ENCODE measurements around the gene EPS15.
"Not testable (repeated sequence)": the region's sequence is repeated elsewhere in the genome, so short reads cannot be mapped to it uniquely, and the experiment has no call there.

Gene EPS15

DNA sequence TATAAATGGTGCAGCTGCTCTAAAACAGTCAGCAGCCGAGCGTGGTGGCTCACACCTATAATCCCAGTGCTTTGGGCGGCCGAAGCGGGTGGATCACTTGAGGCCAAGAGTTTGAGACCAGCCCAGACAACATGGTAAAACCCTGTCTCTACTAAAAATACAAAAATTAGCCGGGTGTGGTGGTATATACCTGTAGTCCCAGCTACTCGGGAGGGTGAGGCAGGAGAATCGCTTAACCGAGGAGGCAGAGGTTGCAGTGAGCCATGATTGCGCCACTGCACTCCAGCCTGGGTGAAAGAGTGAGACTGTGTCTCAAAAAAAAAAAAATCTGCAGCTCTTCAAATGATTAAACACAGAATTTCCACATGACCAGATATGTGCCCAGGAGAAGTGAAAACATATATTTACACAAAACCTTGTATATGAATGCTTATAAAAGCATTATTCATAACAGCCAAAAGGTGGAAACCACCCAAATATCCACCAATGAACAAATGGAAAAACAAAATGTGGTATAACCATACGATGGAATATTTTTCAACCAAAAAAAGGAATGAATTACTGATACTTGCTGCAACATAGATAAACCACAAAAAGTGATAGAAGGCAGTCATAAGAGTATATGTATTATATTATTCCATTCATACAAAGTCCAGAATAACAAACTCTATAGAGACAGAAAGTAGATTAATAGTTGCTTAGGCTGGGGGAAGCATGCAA, 14.1 kb downstream of the EPS15 start:
- TF ChIP-seq CTCF (IDR thresholded peaks at IDR 0.05) = no peak
- DNase-seq (ENCODE audit: low spot score) = no peak
- no peak overlapping the region for H3K4me3 ChIP-seq
- H3K27ac ChIP-seq = peak overlapping the region in 1 of 2 donors; percentile 8

DNA sequence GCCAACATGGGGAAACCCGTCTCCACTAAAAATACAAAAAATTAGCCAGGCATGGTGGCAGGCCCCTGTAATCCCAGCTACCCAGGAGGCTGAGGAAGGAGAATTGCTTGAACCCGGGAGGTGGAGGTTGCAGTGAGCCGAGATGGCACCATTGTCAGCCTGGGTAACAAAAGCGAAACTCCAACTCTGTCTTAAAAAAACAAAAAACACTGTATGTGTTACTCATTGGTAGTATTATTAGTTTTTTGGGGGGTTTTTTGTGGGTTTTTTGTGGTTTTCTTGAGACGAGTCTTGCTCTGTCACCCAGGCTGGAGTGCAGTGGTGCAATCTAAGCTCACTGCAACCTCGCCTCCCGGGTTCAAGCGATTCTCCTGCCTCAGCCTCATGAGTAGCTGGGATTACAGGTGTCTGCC, 17.8 kb downstream of the EPS15 start:
- DNase-seq (ENCODE audit: low spot score); H3K4me3 ChIP-seq; H3K27ac ChIP-seq: not testable (repeated sequence)

GRCh38 chr1:51499694-51500093, 19.4 kb downstream of the EPS15 start:
- no peak overlapping the region for H3K4me3 ChIP-seq
- DNase-seq (ENCODE audit: low spot score) = no peak
- H3K27ac ChIP-seq = no peak overlapping the region
- TF ChIP-seq CTCF (IDR thresholded peaks at IDR 0.05) = no peak

GRCh38 chr1:51498924-51499323, 20.1 kb downstream of the EPS15 start:
- Histone ChIP-seq H3K27ac (no peak overlapping the region), H3K4me3 (no peak overlapping the region)
- no peak for DNase-seq (ENCODE audit: low spot score)
- TF ChIP-seq CTCF (IDR thresholded peaks at IDR 0.05) = no peak

DNA sequence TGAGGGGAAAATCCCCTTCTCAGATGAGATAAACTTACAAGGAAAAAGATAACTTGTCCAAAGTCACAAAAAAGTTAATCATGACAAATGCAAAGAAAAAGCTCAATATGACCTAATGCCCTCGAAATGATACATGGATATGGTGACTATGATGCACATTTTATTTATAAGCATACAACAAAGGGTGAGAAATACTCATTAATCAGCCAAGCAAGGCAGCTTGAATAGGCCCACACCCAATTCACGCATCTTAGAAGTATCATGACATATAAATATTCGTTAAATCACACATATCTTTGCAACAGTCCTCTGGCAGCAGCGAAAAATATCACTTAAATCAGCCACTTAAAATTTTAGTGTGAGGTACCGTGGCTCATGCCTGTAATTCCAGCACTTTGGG, 21.7 kb downstream of the EPS15 start:
- TF ChIP-seq CTCF (IDR thresholded peaks at IDR 0.05) = no peak
- no peak for DNase-seq (ENCODE audit: low spot score)
- Histone ChIP-seq H3K4me3 (no peak overlapping the region), H3K27ac (no peak overlapping the region)

DNA sequence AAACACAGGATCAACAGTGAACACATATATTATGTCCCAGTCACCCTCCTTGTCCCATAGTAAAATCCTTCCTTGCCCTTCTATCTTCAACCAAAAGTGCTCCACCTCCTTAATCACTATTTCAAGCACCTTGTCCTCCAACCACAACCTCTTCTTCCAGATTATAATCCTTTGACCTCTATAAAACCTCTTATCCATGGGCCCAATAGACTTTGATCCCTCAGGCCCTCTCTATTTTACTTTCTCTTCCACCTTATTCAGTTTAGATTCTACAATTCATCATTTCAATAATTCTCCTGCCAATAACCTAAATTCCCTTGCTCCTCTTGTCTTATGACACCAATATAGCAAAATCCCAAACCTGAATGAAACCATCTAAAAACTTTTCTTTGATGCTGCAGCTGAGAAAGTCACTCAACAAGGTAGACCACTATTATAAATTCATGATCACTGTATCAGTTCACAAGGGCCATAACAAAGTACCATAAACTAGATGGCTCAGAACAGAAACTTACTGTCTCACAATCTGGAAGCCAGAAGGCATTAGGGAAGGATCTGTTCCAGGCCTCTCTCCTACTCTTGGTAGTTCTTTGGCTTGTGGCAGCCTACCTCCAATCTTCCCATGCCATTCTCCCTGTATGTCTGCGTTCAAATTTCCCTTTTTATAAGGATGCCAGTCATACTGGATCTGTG, 24.8 kb downstream of the EPS15 start:
- no peak for TF ChIP-seq CTCF (IDR thresholded peaks at IDR 0.05)
- DNase-seq (ENCODE audit: low spot score) = no peak
- Histone ChIP-seq H3K27ac (peak overlapping the region; percentile 13 to 57), H3K4me3 (no peak overlapping the region)

DNA sequence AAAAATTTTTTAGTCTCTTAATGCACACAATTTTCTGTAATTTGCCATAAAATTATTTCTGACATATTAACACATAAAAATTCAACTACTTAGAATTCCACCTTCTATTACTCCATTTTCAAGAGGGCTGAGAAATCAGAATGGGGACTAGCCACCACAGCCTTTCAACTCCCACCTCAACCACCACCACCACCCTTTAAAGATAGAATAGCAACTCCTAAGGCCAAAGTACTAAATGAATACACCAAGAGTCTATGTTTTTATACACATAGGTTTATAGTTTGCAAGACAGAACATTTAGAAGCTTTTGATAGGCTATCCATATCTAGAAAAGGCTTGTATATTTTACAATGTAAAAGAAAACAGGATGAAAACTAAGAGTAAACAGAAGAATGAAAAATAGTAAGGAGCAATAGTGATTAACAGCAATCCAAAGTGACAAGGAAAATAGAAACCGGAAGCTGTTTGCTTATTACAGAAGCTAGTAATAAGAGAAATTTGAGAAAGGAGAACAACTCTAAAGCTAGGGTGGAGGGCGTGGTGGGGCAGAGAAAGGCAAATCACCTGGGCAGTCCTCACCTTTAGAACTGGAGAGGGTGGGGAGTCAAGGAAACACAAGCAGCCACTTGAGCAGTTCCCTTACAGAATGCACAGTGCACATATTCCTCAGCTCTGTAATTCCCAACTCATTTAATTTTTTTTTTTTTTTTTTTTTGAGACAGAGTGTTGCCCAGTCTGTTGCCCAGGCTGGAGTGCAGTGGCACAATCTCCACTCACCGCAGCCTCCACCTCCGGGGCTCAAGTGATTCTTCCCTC, 27.7 kb downstream of the EPS15 start:
- DNase-seq (ENCODE audit: low spot score) = no peak
- Histone ChIP-seq H3K27ac (no peak overlapping the region), H3K4me3 (no peak overlapping the region)
- TF ChIP-seq CTCF (IDR thresholded peaks at IDR 0.05) = no peak

Data from coronary artery (tissue), 2 donors.